Measurements from ENCODE around the gene TMEM140. TPM values are rescaled to one million over a fixed set of nuclear protein-coding genes. Genes with fewer than 3 reads are reported as not detected.
A peak's percentile ranks its signal among the peaks of the same experiment; 100 is the strongest.

Gene TMEM140
- total RNA-seq, 4 donors from 2014 or later, result 9.3 to 21.8 (median 16.0) TPM

DNA sequence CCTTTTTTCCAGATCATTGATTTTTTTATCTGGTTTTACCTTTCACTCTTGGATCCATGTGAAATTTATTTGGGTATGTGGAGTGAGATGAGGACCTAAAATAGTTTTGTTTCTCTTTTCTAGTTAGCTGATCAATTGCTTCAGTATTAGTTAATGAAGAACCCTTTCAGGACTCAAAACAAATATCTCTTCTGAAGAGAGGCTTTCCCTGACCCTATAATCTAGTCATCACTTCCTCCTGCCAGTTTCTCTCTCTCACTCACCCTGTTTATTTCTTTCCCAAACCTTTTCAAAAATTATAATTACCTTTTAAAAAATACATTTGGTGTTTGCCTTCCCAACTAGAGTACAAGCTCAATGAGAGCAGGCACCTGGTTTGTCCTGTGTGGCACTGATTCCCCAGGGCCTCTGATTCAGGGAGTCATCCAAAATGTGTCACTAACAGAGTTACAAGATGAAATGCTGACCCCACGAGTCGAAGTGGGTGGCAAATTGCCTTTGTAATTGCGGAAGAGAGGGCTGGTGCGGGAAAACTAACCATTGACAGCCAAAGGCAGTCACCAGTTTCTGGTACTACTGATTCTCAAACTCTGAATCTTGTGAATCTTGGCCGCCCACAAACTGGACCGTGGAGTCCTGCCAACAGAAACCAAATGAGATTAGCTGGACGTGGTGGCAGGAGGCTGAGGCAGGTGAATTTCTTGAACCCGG, 2.4 kb downstream of the TMEM140 start:
- Histone ChIP-seq H3K36me3 (no peaks in the 10 kb centered on the region), H3K27me3 (no peaks in the 10 kb centered on the region), H3K4me3 (peak overlapping the region in 1 of 2 donors; percentile 11), H3K4me1 (peaks cover 0 to 53% (median 6%) of the 10 kb centered on the region in 3 donors), H3K27ac (peak overlapping the region in 3 of 4 donors; percentile 39 to 68 (median 48)), H3K9me3 (no peaks in the 10 kb centered on the region)
- TF ChIP-seq POLR2AphosphoS5 (IDR thresholded peaks at IDR 0.05) (no peak), POLR2A (IDR thresholded peaks at IDR 0.05) (no peak)
- ATAC-seq, result no peak
- 51 to 53% methylated on average over 4 to 8 of the region's 8 CpGs for WGBS, 2 donors (ENCODE audit: low coverage in 1 of 2)

DNA sequence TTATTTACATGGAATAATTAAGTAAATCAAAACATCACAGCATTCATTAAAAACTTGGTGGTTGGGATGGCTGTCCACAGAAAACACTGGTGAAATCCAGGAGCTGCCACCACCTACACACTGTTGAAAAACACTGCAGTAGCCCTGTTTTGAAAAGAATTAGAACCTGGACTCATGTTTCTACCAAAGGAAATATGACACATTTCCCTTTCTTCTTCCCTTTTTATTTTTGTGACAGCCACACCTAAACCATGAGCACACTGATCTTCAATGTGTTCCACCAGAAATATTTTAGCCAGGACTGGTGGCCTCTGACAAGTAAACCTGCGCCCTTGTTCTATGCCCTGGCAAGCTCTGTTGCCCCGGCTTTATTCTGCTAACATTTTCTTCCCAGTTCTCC, 3.3 kb downstream of the TMEM140 start:
- Histone ChIP-seq H3K36me3 (no peaks in the 10 kb centered on the region), H3K9me3 (peaks cover 0 to 9% (median 0%) of the 10 kb centered on the region in 3 donors), H3K27me3 (no peaks in the 10 kb centered on the region), H3K4me3 (no peak overlapping the region), H3K4me1 (peaks cover 0 to 44% (median 6%) of the 10 kb centered on the region in 3 donors), H3K27ac (peak overlapping the region in 3 of 4 donors; percentile 39 to 68 (median 48))
- ATAC-seq, result no peak
- TF ChIP-seq, protein P1, sequence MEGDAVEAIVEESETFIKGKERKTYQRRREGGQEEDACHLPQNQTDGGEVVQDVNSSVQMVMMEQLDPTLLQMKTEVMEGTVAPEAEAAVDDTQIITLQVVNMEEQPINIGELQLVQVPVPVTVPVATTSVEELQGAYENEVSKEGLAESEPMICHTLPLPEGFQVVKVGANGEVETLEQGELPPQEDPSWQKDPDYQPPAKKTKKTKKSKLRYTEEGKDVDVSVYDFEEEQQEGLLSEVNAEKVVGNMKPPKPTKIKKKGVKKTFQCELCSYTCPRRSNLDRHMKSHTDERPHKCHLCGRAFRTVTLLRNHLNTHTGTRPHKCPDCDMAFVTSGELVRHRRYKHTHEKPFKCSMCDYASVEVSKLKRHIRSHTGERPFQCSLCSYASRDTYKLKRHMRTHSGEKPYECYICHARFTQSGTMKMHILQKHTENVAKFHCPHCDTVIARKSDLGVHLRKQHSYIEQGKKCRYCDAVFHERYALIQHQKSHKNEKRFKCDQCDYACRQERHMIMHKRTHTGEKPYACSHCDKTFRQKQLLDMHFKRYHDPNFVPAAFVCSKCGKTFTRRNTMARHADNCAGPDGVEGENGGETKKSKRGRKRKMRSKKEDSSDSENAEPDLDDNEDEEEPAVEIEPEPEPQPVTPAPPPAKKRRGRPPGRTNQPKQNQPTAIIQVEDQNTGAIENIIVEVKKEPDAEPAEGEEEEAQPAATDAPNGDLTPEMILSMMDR (IDR thresholded peaks at IDR 0.05), result no peak
- no peak for TF ChIP-seq POLR2A (IDR thresholded peaks at IDR 0.05)
- TF ChIP-seq EP300 (IDR thresholded peaks at IDR 0.05), result no peak
- no peak for TF ChIP-seq POLR2AphosphoS5 (IDR thresholded peaks at IDR 0.05)
- WGBS, 2 donors (ENCODE audit: low coverage in 1 of 2), result 65% methylated on average over 2 of the region's 2 CpGs; no CpG with 5 or more reads in 1 of the 2 donors

DNA sequence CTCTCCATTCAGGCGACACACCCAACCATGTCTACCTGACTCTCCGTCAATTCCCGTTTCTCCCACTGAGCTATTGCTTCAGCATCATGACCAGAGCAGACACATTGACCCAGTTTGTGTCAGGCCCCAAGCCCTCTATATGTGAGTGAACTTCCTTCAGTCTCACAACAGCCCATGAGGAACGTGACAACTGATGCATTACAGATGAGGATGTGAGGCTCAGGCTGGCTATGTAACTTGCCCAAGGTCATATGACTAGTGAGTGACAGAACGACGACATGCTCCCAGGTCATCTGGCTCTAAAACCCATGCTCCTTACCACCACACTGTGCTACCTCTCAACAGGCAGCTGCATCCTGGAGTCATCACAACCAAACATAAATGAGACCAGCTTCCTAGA, 3.7 kb downstream of the TMEM140 start:
- H3K4me3 ChIP-seq, result no peak overlapping the region
- 77 to 78% methylated on average over 5 of the region's 6 CpGs for WGBS, 2 donors (ENCODE audit: low coverage in 1 of 2)
- H3K9me3 ChIP-seq, result peaks cover 0 to 11% (median 0%) of the 10 kb centered on the region in 3 donors

DNA sequence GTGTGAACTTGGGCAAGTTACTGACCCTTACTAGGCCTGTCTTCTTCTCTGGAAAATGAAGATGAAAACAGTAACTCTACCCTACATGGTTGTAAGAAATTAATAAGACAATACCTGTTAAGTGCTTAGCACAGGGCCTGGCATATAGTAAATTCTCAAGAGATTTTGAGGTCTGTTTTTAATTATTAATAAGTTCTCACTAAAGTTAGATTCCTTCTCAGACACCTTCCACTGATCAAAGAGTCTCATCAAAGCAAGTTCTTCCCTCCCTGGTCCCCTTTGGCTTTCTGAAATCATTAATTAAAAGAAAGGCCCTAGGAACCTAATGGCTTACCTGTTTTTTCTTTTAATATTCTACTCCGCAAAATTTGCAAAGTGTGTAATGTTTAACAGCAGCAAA, 4.6 kb downstream of the TMEM140 start:
- 100% methylated on average over 1 of the region's 1 CpG for WGBS, 2 donors (ENCODE audit: low coverage in 1 of 2)
- Histone ChIP-seq H3K27ac (no peak overlapping the region), H3K4me1 (peaks cover 0 to 34% (median 3%) of the 10 kb centered on the region in 3 donors), H3K4me3 (no peak overlapping the region), H3K36me3 (no peaks in the 10 kb centered on the region), H3K27me3 (no peaks in the 10 kb centered on the region), H3K9me3 (peaks cover 0 to 11% (median 0%) of the 10 kb centered on the region in 3 donors)
- ATAC-seq, result no peak
- TF ChIP-seq POLR2AphosphoS5 (IDR thresholded peaks at IDR 0.05), result no peak
- TF ChIP-seq EP300 (IDR thresholded peaks at IDR 0.05), result no peak
- TF ChIP-seq, protein P1 (IDR thresholded peaks at IDR 0.05), result no peak
- TF ChIP-seq POLR2A (IDR thresholded peaks at IDR 0.05), result no peak

More for the DNA sequence above, 3.7 kb downstream of the TMEM140 start:
- peak overlapping the region in 3 of 4 donors; percentile 39 to 68 (median 48) for H3K27ac ChIP-seq
- peaks cover 0 to 40% (median 6%) of the 10 kb centered on the region in 3 donors for H3K4me1 ChIP-seq
- H3K36me3 ChIP-seq, result no peaks in the 10 kb centered on the region
- H3K27me3 ChIP-seq, result no peaks in the 10 kb centered on the region
- TF ChIP-seq EP300 (IDR thresholded peaks at IDR 0.05), result no peak
- no peak for TF ChIP-seq POLR2A (IDR thresholded peaks at IDR 0.05)
- ATAC-seq, result no peak

DNA sequence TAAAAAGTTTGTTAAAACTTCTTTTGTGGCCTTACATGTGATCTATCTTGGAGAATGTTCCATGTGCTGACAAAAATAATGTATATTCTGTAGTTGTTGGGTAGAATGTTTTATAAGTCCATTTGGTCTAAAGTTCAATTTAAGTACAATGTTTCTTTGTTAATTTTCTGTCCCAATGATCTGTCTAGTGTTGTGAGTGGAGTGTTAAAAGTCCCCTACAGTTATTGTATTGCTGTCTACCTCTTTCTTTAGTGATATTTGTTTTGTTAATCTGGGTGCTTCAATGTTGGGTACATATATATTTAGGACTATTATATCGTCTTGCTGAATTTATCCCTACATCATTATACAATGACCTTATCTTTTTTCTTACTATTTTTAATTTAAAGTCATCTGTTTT, 6.9 kb downstream of the TMEM140 start:
- TF ChIP-seq POLR2AphosphoS5 (IDR thresholded peaks at IDR 0.05) (no peak), POLR2A (IDR thresholded peaks at IDR 0.05) (no peak), EP300 (IDR thresholded peaks at IDR 0.05) (no peak)
- TF ChIP-seq, protein P1 (IDR thresholded peaks at IDR 0.05), result no peak
- peaks cover 0 to 11% (median 0%) of the 10 kb centered on the region in 3 donors for H3K9me3 ChIP-seq
- no peak for ATAC-seq
- H3K4me1 ChIP-seq, result peaks cover 0 to 42% (median 0%) of the 10 kb centered on the region in 3 donors
- H3K4me3 ChIP-seq, result no peak overlapping the region
- no peak overlapping the region for H3K27ac ChIP-seq
- no peaks in the 10 kb centered on the region for H3K27me3 ChIP-seq
- whole genome bisulfite sequencing, 2 donors (ENCODE audit: low coverage in 1 of 2), result 77 to 100% methylated on average over 1 of the region's 1 CpG
- no peaks in the 10 kb centered on the region for H3K36me3 ChIP-seq

DNA sequence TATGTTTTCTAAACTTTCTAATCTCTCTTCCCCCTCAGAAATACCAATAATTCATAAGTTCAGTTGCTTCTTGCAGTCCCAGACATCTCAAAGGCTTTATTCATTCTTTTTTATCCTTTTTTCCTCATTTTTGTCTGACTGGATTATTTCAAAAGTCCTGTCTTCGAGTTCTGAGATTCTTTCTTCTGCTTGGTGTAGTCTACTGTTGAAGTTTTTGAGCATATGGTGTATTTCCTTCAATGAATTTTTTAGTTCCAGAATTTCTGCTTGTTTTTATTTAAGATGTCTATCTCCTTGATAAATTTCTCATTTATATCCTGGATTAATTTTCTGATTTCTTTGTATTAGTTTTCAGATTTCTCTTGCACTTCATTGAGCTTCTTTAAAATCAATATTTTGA, 8.4 kb downstream of the TMEM140 start:
- WGBS, 2 donors (ENCODE audit: low coverage in 1 of 2), result 87 to 100% methylated on average over 1 of the region's 1 CpG
- H3K4me3 ChIP-seq, result no peak overlapping the region
- ATAC-seq, result no peak
- TF ChIP-seq EP300 (IDR thresholded peaks at IDR 0.05) (no peak), POLR2A (IDR thresholded peaks at IDR 0.05) (no peak), POLR2AphosphoS5 (IDR thresholded peaks at IDR 0.05) (no peak)
- TF ChIP-seq, protein P1 (IDR thresholded peaks at IDR 0.05), result no peak
- no peaks in the 10 kb centered on the region for H3K36me3 ChIP-seq
- H3K4me1 ChIP-seq, result peaks cover 0 to 45% (median 9%) of the 10 kb centered on the region in 3 donors
- H3K9me3 ChIP-seq, result peaks cover 0 to 11% (median 0%) of the 10 kb centered on the region in 3 donors
- H3K27ac ChIP-seq, result no peak overlapping the region
- no peaks in the 10 kb centered on the region for H3K27me3 ChIP-seq

Data from gastroesophageal sphincter (tissue), 4 donors.